NT2/D1 (cell line): ENCODE data around the gene REN.

Experiments
- SUZ12 ChIP-seq: IDR thresholded peaks from 2 replicates; pipeline ENCODE4 v1.6.1; 2011; ENCODE audit not compliant: insufficient read length, insufficient read depth; ENCODE audit errors: extremely low read depth
- YY1 ChIP-seq: IDR thresholded peaks from 2 replicates; pipeline ENCODE4 v1.6.1; 2011; ENCODE audit not compliant: insufficient read length, insufficient read depth
- ZNF274 ChIP-seq: IDR thresholded peaks from 2 replicates; pipeline ENCODE4 v1.6.1; 2011; ENCODE audit warnings: mild to moderate bottlenecking, low read depth, low read length

GRCh38 chr1:204147406-204148383 is 18.4 kb downstream of the REN start:
- TF ChIP-seq ZNF274 (no peak), YY1 (no peak), SUZ12 (no peak)
